NCI-H1417 treated with DMSO at 0.1 percent for 48 hours (cell line): ENCODE data around the gene GNAI3.
"Not testable (repeated sequence)": the region's sequence is repeated elsewhere in the genome, so short reads cannot be mapped to it uniquely, and the experiment has no call there.

Experiments
- DNase-seq: peaks from one replicate; lab custom pipeline; 2025; lab: John Stamatoyannopoulos, UW

GNAI3 gene

DNA sequence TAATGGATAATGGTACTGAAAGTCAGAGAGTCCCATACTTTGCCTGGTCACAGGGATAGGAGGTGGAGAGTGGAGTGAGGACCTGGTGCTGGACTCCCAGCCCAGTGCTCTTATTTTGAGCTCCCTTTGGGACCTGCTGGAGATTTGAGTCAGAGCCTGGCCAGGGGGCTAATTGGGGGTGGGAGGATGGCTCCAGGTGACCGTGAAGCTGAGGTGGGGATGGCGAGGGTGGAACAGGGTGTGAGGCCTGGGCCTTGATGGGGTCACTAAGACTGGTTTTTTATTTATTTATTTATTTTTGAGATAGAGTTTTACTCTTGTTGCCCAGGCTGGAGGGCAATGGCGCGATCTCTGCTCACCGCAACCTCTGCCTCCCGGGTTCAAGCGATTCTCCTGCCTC, 89.0 kb downstream of the GNAI3 start:
- DNase-seq = no peak

- DNase-seq = no peak
Observed at GRCh38 chr1:109639063-109639840, 90.8 kb downstream of the GNAI3 start.

GRCh38 chr1:109639841-109640184, 91.4 kb downstream of the GNAI3 start:
- DNase-seq = no peak

DNA sequence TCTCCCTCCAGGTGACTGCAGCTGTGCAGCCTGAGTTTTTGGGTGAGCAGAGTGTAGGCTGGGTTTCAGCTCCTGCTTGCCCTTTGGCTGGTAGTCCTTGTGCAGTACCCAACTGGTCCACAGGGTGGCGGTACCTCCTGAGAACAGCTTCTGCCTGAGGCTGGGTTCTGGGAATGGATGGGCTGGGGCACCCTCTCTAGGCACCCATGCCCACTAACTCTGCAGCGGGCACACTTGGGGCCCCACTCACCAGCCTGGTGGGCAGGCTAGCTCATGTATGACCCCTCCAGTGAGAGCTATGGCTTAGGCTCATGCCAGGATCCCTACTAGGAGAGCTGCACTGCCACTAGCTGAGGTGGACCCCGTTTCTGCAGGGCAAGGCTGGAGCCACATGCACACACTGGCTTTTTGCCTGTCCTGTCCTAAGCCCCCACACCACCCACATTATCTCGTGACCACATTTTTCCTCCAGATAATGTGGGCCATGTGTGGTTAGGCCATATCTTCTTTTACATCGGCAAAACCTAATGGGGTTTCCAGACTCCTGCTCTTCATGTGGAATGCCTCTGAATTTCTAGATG, 92.0 kb downstream of the GNAI3 start:
- no peak for DNase-seq

DNA sequence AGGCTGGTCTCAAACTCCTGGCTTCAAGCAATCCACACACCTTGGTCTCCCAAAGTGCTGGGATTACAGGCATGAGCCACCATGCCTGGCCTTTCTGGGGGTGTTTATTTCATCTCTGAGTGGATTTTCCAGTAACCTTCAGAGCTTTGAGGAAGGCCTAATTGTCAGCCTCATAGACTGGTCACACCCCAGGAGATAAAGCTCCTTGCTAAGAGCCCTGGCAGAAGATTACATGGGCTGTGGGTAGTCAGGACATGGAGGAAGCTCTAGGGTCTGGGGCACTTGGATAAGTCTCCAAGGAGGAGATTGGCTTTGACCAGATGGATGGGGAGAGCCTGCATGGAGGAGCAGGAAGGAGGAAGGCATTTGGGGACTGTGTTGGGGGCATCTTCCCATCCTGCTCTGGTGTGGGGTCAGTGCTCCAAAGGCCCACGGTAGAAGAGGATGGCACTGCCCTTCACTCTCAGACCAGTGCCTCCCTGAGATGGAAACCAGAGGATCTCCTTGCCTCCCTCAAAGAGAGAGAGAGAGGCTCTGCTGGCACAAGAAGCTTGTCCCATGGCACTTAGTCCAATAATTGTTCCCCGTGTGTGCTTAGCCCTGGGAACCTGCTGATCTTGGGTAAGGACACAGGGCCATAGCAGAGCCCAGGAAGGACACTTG, 92.8 kb downstream of the GNAI3 start:
- DNase-seq = no peak

DNA sequence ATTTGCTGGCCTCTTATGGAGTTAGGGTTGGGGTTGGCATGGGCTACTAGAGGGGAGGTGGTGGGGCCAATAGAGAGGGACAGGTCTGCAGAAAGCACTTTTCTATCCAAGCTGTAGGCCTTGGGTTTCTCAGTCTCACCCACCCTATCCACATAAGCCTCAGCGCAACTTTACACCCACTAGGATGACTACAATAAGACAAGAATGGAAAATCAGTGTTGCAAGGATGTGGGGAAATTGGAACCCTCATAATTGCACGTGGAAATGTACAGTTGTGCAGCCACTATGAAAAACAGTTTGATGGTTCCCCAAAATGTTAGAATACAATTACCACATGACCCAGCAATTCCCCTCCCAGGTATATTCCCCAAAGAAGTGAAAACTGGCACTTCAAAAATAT, 93.4 kb downstream of the GNAI3 start:
- DNase-seq = no peak

- no peak for DNase-seq
Observed at GRCh38 chr1:109642626-109643025, 94.2 kb downstream of the GNAI3 start.

- no peak for DNase-seq
Observed at GRCh38 chr1:109643385-109644230, 95.2 kb downstream of the GNAI3 start.

- DNase-seq = no peak
Observed at GRCh38 chr1:109644670-109645069, 96.3 kb downstream of the GNAI3 start.

DNA sequence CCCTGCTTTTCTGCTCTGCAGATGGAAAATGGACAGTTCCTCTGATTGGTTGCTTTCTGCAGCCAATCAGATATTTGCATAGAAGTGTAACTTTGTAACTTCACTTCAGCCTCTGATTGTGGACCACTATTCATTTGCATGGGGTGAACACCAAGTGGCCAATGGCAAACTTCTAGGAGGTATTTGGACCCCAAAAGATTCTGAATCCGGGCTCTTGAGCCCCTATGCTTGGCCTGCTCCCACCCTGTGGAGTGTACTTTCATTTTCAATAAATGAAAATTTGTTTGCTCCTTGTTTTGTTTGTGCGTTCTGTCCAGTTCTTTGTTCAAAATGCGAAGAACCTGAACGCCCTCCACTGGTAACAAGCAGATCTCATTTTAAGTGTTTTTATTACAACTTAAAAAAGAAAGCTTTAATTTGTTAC, 101.1 kb downstream of the GNAI3 start:
- no peak for DNase-seq

GRCh38 chr1:109650609-109651008, 102.2 kb downstream of the GNAI3 start:
- no peak for DNase-seq

- no peak for DNase-seq
Observed at GRCh38 chr1:109652402-109652801, 104.0 kb downstream of the GNAI3 start.

GRCh38 chr1:109653306-109653705, 104.9 kb downstream of the GNAI3 start:
- DNase-seq = no peak

DNA sequence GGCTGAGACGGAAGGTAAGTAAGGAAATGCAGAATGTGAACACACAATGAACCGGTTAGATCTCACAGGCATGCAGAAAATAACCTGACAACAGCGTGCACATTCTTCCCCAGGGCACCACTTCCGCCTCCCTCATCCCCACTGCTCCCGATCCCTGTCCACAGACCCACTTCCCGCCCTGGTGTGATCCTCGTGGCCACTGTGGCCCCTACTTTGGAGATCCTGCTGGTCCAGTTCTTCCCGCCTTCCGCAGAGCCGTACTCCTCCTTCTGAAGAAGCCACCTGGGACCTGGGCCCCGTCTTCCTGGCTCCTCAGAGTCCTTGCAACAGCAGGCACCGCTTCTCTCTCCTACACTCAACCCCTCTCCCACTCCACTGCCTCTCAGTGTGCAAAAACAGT, 106.1 kb downstream of the GNAI3 start:
- no peak for DNase-seq

DNA sequence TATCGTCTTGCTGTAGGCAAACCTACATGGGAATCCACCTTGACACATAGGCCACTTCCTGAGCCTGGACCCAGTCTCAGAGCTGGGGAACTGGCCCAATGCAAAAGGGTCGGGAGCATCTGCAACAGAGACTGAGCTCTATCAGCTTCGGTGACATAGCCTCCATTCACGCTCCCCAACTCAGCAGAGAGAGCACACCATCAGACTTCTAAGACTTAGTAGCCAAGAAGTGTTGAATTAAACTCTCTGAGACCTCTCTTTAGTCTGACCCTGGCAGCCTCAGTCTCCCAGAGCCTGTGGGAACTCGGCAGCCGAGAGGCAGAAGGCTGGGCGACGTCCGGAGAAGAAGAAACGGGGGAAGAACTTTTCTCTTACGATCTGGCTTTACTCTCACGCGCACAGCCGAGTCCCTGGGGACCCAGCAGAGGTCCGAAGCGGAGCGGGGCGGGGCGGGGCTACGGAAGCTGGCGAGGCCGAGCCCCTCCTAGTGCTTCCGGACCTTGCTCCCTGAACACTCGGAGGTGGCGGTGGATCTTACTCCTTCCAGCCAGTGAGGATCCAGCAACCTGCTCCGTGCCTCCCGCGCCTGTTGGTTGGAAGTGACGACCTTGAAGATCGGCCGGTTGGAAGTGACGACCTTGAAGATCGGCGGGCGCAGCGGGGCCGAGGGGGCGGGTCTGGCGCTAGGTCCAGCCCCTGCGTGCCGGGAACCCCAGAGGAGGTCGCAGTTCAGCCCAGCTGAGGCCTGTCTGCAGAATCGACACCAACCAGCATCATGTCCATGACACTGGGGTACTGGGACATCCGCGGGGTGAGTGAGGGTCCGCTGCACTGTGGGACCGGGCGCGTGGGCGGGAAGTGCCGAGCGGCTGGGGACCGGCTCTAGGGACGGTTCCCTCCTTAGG, 107.5 kb downstream of the GNAI3 start, which contains the start of gene GSTM4:
GSTM4 (plus strand) TSS at position 485 of the 905 bp plus-strand sequence; CDS start at position 776, 291 bp downstream.
- no peak for DNase-seq

DNA sequence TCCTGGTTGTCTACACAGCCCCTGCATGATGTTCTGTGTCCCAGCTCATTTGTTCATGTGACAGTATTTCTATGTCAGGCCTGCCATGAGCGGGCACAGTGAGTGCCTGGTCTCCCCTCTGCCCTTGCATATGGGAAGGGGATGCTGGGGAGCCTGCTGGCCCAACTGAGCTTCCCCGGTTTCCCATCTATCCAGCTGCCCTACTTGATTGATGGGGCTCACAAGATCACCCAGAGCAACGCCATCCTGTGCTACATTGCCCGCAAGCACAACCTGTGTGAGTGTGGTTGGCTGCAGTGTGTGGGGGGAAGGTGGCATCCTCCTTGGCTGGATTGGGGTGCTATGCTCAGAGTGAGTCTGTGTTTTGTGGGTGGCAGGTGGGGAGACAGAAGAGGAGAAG, 109.0 kb downstream of the GNAI3 start:
- DNase-seq = no peak

- no peak for DNase-seq
Observed at GRCh38 chr1:109657970-109658369, 109.6 kb downstream of the GNAI3 start.

DNA sequence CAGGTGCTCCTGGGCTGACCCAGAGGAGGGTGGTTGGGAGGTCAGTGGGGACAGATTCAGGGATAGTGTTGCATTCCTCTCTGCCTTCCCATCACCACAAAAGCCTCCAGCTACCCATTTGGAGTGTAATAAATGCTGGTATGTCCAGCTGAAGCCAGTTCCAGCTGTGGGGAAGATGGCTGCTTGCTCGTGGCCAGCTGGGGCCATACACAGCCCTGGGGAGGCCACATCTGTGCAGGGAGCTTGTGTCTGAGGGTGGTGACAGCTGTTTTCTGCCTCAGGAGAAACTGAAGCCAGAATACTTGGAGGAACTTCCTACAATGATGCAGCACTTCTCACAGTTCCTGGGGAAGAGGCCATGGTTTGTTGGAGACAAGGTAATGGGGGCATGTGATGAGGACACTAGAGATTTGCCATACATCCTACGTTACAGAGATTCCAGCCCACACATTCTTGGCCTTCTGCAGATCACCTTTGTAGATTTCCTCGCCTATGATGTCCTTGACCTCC, 110.2 kb downstream of the GNAI3 start:
- DNase-seq = no peak

GRCh38 chr1:109659145-109659544, 110.7 kb downstream of the GNAI3 start:
- DNase-seq = no peak

GRCh38 chr1:109659997-109660690, 111.7 kb downstream of the GNAI3 start:
- no peak for DNase-seq

DNA sequence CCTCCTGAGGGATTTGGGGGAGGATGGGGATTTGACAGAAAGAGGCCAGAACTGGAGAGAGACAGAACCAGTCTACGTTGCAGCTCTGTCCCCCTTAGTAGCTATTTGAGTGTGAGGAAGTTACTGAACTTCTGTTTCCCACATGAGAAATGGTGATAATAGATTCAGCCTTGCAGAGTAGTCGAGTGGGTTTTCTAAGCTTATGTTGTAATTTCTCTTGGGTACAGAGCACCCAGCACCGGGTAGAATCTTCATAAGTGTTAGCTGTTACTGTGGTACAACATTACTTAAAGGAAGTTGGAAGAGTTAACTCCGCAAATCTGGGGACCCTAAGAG, 112.2 kb downstream of the GNAI3 start:
- DNase-seq = not testable (repeated sequence)
